Peyer's patch (tissue), 4 donors: Measurements from ENCODE around the gene ATP5F1E.

Experiments used
- POLR2A ChIP-seq, 2 donors: fragments of 450-650 bp; IDR thresholded peaks; one replicate each; pipeline ENCODE4 v1.5.1; 2017; ENCODE audit warnings: antibody characterized with exemption in 2 of 2, mild to moderate bottlenecking in 2 of 2, moderate library complexity in 2 of 2
- TF ChIP-seq, protein P1 (sequence below), 6 experiments: fragments of 450-650 bp in 4 of 6; fragments of 200-600 bp in 2 of 6; sonication (generic) in 1 of 6; IDR thresholded peaks; one replicate each; pipeline ENCODE4 v1.5.1; 2017 to 2019; ENCODE audit warnings: antibody characterized with exemption in 6 of 6, mild to moderate bottlenecking in 3 of 6, moderate library complexity in 1 of 6

DNA sequence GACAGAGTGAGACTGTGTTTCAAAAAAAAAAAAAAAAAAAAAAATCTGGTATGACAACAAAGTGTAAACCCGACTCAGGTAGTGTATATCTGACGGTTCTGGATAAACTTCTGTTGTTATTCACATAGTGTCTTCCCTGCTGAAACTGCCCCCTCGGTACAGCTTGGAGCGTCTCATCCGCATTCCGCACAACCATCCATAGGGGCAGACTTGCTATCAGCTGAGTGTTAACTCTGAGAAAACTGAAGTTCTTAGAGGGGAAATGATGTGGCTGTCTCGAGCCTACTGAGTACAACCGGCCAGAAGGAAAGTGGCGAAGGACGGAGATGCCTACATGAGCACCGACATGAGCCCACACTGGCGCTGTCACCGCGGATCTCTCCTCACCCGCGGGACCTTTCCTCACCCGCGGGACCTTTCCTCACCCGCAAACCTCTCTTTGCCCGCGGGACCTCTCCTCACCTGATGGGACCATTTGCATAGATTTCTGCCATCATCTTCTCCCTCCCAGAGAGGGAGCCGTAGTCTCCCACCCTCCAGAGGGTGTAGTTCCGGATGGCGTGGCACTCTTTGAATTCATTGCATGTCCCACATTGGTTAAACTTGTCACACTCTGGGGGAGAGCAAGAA, 34.9 kb downstream of the ATP5F1E start:
- TF ChIP-seq, protein P1, sequence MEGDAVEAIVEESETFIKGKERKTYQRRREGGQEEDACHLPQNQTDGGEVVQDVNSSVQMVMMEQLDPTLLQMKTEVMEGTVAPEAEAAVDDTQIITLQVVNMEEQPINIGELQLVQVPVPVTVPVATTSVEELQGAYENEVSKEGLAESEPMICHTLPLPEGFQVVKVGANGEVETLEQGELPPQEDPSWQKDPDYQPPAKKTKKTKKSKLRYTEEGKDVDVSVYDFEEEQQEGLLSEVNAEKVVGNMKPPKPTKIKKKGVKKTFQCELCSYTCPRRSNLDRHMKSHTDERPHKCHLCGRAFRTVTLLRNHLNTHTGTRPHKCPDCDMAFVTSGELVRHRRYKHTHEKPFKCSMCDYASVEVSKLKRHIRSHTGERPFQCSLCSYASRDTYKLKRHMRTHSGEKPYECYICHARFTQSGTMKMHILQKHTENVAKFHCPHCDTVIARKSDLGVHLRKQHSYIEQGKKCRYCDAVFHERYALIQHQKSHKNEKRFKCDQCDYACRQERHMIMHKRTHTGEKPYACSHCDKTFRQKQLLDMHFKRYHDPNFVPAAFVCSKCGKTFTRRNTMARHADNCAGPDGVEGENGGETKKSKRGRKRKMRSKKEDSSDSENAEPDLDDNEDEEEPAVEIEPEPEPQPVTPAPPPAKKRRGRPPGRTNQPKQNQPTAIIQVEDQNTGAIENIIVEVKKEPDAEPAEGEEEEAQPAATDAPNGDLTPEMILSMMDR (IDR thresholded peaks at IDR 0.05), result no peak
- TF ChIP-seq POLR2A (IDR thresholded peaks at IDR 0.05), result no peak
